ENCODE results near the gene UNC119B. TPM values are rescaled to one million over a fixed set of nuclear protein-coding genes. Genes with fewer than 3 reads are reported as not detected.

The UNC119B gene
- total and polyA plus RNA-seq, 4 donors = 8.6 to 43.2 (median 25.7) TPM

DNA sequence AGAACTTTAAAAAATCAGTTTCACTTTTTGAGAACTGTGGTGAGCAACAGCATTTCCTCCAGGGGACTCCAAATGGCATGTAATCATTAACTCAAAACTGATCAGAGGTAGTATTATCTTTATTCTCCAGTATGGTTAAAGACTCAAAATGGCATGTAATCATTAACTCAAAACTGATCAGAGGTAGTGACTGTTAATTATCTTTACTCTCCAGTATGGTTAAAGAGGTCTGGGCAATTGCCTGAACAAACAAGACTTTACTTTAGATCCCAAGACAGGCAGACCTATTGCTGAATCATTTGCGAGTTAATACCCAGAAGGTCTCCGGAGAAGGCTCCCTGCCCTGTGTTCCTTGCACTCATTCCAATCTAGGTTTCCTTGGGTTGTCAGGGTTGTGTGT is 8.8 kb downstream of the UNC119B start:
- ATAC-seq (ENCODE audit: insufficient read depth, low FRiP score) (no peak), DNase-seq (no peak)
- H3K4me3 ChIP-seq = no peak overlapping the region
- 69 to 89% methylated on average over 2 of the region's 2 CpGs for WGBS, 2 donors
- H3K27ac ChIP-seq (ENCODE audit: low read depth in 1 of 2, low read length in 1 of 2) = no peak overlapping the region
- H3K9me3 ChIP-seq (ENCODE audit: control insufficient read depth in 4 of 4, insufficient read depth in 3 of 4, low read length in 3 of 4) = no peaks in the 10 kb centered on the region
- no peak overlapping the region for H3K9ac ChIP-seq (ENCODE audit: insufficient read depth in 1 of 2, low read length in 2 of 2)
- no peak for TF ChIP-seq CTCF (IDR thresholded peaks at IDR 0.05; ENCODE audit: control extremely low read depth, extremely low read depth)
- H3K36me3 ChIP-seq (ENCODE audit: control insufficient read depth in 4 of 4, insufficient read depth in 4 of 4, low read length in 4 of 4) = peaks cover 27 to 74% (median 50%) of the 10 kb centered on the region in 4 donors
- H3K4me1 ChIP-seq (ENCODE audit: control insufficient read depth in 5 of 5, insufficient read depth in 5 of 5, low read length in 5 of 5) = peaks cover 0 to 5% (median 4%) of the 10 kb centered on the region in 5 donors
- H3K27me3 ChIP-seq (ENCODE audit: control insufficient read depth in 3 of 3, insufficient read depth in 3 of 3, low read length in 2 of 3) = no peaks in the 10 kb centered on the region

DNA sequence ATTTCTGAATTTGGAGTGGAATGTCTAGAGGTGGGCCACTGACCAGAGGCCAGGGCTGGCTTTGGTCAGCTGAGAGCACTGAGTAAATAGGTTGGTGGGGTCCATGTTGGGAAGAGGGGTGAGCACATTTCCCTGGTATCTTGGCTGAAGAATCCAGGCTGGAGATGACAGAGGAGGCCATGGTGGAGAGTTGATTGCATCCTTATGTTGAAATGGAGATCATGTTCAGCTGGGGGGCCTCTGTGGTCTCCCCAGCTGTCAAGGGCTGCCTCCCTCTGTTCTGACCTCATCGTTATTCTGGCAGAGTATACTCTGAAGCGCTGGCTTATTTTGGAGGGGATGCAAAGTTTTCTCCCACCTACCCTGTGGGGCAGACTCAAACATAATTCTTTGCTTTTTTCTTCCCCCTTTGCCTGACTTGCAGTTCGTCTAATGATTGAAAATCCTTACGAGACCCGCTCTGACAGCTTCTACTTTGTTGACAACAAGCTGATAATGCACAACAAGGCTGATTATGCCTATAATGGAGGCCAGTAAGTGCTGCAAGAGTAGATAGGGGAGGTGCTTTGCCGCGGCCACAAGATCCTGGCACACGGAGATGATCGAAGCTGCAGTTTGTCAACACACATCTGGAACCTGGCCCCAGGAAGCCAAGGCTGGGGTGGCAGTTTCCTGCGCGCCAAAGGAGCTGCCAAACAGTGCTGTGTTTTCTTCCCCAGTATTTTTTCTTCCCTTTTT is 9.4 kb downstream of the UNC119B start:
- H3K9me3 ChIP-seq (ENCODE audit: control insufficient read depth in 4 of 4, insufficient read depth in 3 of 4, low read length in 3 of 4) = no peaks in the 10 kb centered on the region
- peaks cover 0 to 6% (median 4%) of the 10 kb centered on the region in 5 donors for H3K4me1 ChIP-seq (ENCODE audit: control insufficient read depth in 5 of 5, insufficient read depth in 5 of 5, low read length in 5 of 5)
- 41 to 70% methylated on average over 11 of the region's 11 CpGs for WGBS, 2 donors
- H3K36me3 ChIP-seq (ENCODE audit: control insufficient read depth in 4 of 4, insufficient read depth in 4 of 4, low read length in 4 of 4) = peaks cover 27 to 71% (median 49%) of the 10 kb centered on the region in 4 donors
- H3K4me3 ChIP-seq = no peak overlapping the region
- no peak for TF ChIP-seq CTCF (IDR thresholded peaks at IDR 0.05; ENCODE audit: control extremely low read depth, extremely low read depth)
- no peak overlapping the region for H3K27ac ChIP-seq (ENCODE audit: low read depth in 1 of 2, low read length in 1 of 2)
- no peaks in the 10 kb centered on the region for H3K27me3 ChIP-seq (ENCODE audit: control insufficient read depth in 3 of 3, insufficient read depth in 3 of 3, low read length in 2 of 3)
- no peak overlapping the region for H3K9ac ChIP-seq (ENCODE audit: insufficient read depth in 1 of 2, low read length in 2 of 2)
- no peak for ATAC-seq (ENCODE audit: insufficient read depth, low FRiP score)
- DNase-seq = no peak

DNA sequence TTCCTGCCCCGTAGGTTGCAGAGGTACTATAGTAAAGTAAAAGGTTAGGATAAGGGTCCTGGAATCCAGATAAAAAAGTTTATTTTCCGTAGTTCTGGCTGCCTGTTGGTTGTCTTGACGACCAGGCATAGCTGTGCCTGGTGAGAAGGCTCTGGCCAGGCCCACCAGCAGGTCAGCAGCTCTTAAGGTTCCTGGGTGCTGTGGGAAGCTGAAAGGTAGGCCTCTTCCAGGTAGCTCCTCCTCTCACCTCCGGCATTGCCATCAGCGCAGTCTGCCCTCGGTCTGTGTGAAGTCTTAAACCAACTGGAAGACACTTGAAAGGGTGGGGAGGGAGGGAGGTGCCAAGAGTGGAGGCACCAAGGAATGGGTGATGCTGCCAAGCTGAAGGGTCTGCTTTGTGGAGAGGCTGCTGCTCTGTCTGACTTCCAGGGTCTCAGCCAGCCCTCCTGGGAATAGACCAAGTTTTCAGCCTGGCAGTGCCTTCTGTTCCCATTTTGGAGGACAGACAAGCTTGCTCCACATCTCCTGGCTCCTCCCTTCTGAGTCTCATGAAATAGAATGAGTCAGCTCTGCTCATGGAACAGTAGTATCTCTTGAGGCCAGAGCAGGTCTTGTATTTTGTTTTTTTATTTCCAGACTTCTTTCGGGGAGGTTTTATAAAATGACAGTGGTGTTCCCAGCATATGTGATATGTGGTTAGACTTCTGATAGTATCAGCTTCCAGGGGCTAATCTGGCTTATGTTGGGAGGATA is 10.2 kb downstream of the UNC119B start:
- peaks cover 3 to 13% (median 7%) of the 10 kb centered on the region in 5 donors for H3K4me1 ChIP-seq (ENCODE audit: control insufficient read depth in 5 of 5, insufficient read depth in 5 of 5, low read length in 5 of 5)
- no peak overlapping the region for H3K4me3 ChIP-seq
- peaks cover 27 to 66% (median 46%) of the 10 kb centered on the region in 4 donors for H3K36me3 ChIP-seq (ENCODE audit: control insufficient read depth in 4 of 4, insufficient read depth in 4 of 4, low read length in 4 of 4)
- DNase-seq (no peak), ATAC-seq (ENCODE audit: insufficient read depth, low FRiP score) (peak; percentile 37)
- WGBS, 2 donors = 56 to 72% methylated on average over 7 of the region's 7 CpGs
- H3K27me3 ChIP-seq (ENCODE audit: control insufficient read depth in 3 of 3, insufficient read depth in 3 of 3, low read length in 2 of 3) = no peaks in the 10 kb centered on the region
- TF ChIP-seq CTCF (IDR thresholded peaks at IDR 0.05; ENCODE audit: control extremely low read depth, extremely low read depth) = no peak
- H3K9me3 ChIP-seq (ENCODE audit: control insufficient read depth in 4 of 4, insufficient read depth in 3 of 4, low read length in 3 of 4) = no peaks in the 10 kb centered on the region
- H3K27ac ChIP-seq (ENCODE audit: low read depth in 1 of 2, low read length in 1 of 2) = no peak overlapping the region
- no peak overlapping the region for H3K9ac ChIP-seq (ENCODE audit: insufficient read depth in 1 of 2, low read length in 2 of 2)
